Cardiac muscle cell (in vitro differentiated cells and primary cell): ENCODE measurements around the gene FAM83G. TPM values are rescaled to one million over a fixed set of nuclear protein-coding genes. Genes with fewer than 3 reads are reported as not detected.

Source experiments
- DNase-seq, 2 donors: peaks; one replicate each; pipeline versions ENCODE4 v3.0.0 to v3.0.0-alpha.2; 2010 to 2017; ENCODE audit warnings: low read depth in 1 of 2, low spot score in 1 of 2
- H3K27ac ChIP-seq: fragments of 200-600 bp; sonication (generic); 2 replicates; pipeline ENCODE4 v1.5.1; 2016
- H3K27me3 ChIP-seq: fragments of 200-600 bp; sonication (generic); 2 replicates; pipeline ENCODE4 v1.6.0; 2016; ENCODE audit warnings: control low read depth
- H3K36me3 ChIP-seq: fragments of 200-600 bp; sonication (generic); 2 replicates; pipeline ENCODE4 v1.5.1; 2016; ENCODE audit warnings: control low read depth
- H3K4me1 ChIP-seq: fragments of 200-600 bp; sonication (generic); 2 replicates; pipeline ENCODE4 v1.8.1; 2017; ENCODE audit warnings: low read depth, mild to moderate bottlenecking, mixed run types
- H3K4me3 ChIP-seq: fragments of 200-600 bp; sonication (generic); 2 replicates; pipeline ENCODE4 v1.5.1; 2016; ENCODE audit warnings: mild to moderate bottlenecking
- H3K9me3 ChIP-seq: fragments of 200-600 bp; sonication (generic); 2 replicates; pipeline ENCODE4 v1.5.1; 2017; ENCODE audit warnings: low read depth, mild to moderate bottlenecking, control low read depth
- CTCF ChIP-seq: IDR thresholded peaks from 2 replicates; pipeline ENCODE4 v1.5.1; 2012; ENCODE audit warnings: low read depth, mild to moderate bottlenecking, low read length
- polyA plus RNA-seq: library from polyadenylated mRNA; unstranded; fragments of >200 nt; fragmentation: Nextera tagmentation; extraction: Ambion mirVana; gene quantifications from 2 replicates; pipeline ENCODE4 v1.2.1, GENCODE V29; 2016
- total RNA-seq: library from RNA; depleted of rRNA; stranded (reverse); fragments of >200 nt; gene quantifications from 2 replicates; pipeline ENCODE4 v1.2.3, GENCODE V29; 2016

The FAM83G gene
- total and polyA plus RNA-seq, 2 experiments from 2014 or later, result 0.83 to 8.0 TPM

- no peaks in the 10 kb centered on the region for H3K27me3 ChIP-seq
- no peak for TF ChIP-seq CTCF
- H3K4me1 ChIP-seq, result no peaks in the 10 kb centered on the region
- no peak for DNase-seq
- H3K27ac ChIP-seq, result no peak overlapping the region
- no peaks in the 10 kb centered on the region for H3K9me3 ChIP-seq
- H3K4me3 ChIP-seq, result no peak overlapping the region
- no peaks in the 10 kb centered on the region for H3K36me3 ChIP-seq
Measured at GRCh38 chr17:18978655-18979054, 25.9 kb downstream of the FAM83G start.

- no peak for DNase-seq
- H3K36me3 ChIP-seq, result no peaks in the 10 kb centered on the region
- H3K9me3 ChIP-seq, result no peaks in the 10 kb centered on the region
- no peaks in the 10 kb centered on the region for H3K4me1 ChIP-seq
- no peak for TF ChIP-seq CTCF
- no peak overlapping the region for H3K27ac ChIP-seq
- no peaks in the 10 kb centered on the region for H3K27me3 ChIP-seq
- H3K4me3 ChIP-seq, result no peak overlapping the region
Measured at GRCh38 chr17:18978050-18978449, 26.5 kb downstream of the FAM83G start.

GRCh38 chr17:18977646-18978045, 26.9 kb downstream of the FAM83G start:
- no peak for DNase-seq
- Histone ChIP-seq H3K27me3 (no peaks in the 10 kb centered on the region), H3K36me3 (no peaks in the 10 kb centered on the region), H3K4me3 (no peak overlapping the region), H3K9me3 (no peaks in the 10 kb centered on the region), H3K27ac (no peak overlapping the region), H3K4me1 (no peaks in the 10 kb centered on the region)
- TF ChIP-seq CTCF, result no peak

GRCh38 chr17:18977021-18977420, 27.5 kb downstream of the FAM83G start:
- no peak overlapping the region for H3K27ac ChIP-seq
- H3K36me3 ChIP-seq, result no peaks in the 10 kb centered on the region
- no peaks in the 10 kb centered on the region for H3K27me3 ChIP-seq
- TF ChIP-seq CTCF, result no peak
- no peak overlapping the region for H3K4me3 ChIP-seq
- no peaks in the 10 kb centered on the region for H3K9me3 ChIP-seq
- no peaks in the 10 kb centered on the region for H3K4me1 ChIP-seq
- DNase-seq, result no peak

- H3K4me1 ChIP-seq, result no peaks in the 10 kb centered on the region
- no peak for DNase-seq
- no peak overlapping the region for H3K27ac ChIP-seq
- H3K27me3 ChIP-seq, result no peaks in the 10 kb centered on the region
- H3K36me3 ChIP-seq, result no peaks in the 10 kb centered on the region
- H3K4me3 ChIP-seq, result no peak overlapping the region
- H3K9me3 ChIP-seq, result no peaks in the 10 kb centered on the region
- no peak for TF ChIP-seq CTCF
Measured at GRCh38 chr17:18976201-18976600, 28.4 kb downstream of the FAM83G start.

- H3K36me3 ChIP-seq, result no peaks in the 10 kb centered on the region
- no peaks in the 10 kb centered on the region for H3K4me1 ChIP-seq
- H3K27ac ChIP-seq, result no peak overlapping the region
- TF ChIP-seq CTCF, result no peak
- DNase-seq, result no peak
- no peak overlapping the region for H3K4me3 ChIP-seq
- H3K27me3 ChIP-seq, result no peaks in the 10 kb centered on the region
- no peaks in the 10 kb centered on the region for H3K9me3 ChIP-seq
Measured at GRCh38 chr17:18975597-18975996, 29.0 kb downstream of the FAM83G start.
